CD4-positive, CD25-positive, alpha-beta regulatory T cell (primary cell): ENCODE measurements around the gene EXT2. TPM values are rescaled to one million over a fixed set of nuclear protein-coding genes. Genes with fewer than 3 reads are reported as not detected.

ENCODE experiments used
- ATAC-seq, 2 donors: fragments of 150-1000 bp; cut with Tn5 transposase; one replicate each; pipeline ENCODE4 v1.10.0; 2021; ENCODE audit warnings: low read depth in 2 of 2, moderate number of reproducible peaks in 2 of 2, moderate library complexity in 1 of 2
- DNase-seq, 3 donors: peaks; one replicate each; pipeline versions ENCODE4 v3.0.0 to v3.0.0-alpha.2; 2012 to 2022; ENCODE audit warnings: mixed read lengths in 1 of 3
- H3K27ac ChIP-seq: one replicate; pipeline ENCODE4 v1.7.0; 2013; ENCODE audit warnings: mild to moderate bottlenecking, low read length; ENCODE audit not compliant: insufficient read depth, poor library complexity, severe bottlenecking
- H3K27me3 ChIP-seq: one replicate; pipeline ENCODE4 v1.7.0; 2013; ENCODE audit warnings: low read length; ENCODE audit not compliant: control insufficient read depth, insufficient read depth
- H3K36me3 ChIP-seq: one replicate; pipeline ENCODE4 v1.7.0; 2013; ENCODE audit warnings: mild to moderate bottlenecking, low read length, moderate library complexity; ENCODE audit not compliant: control insufficient read depth, insufficient read depth
- H3K4me1 ChIP-seq: 2 replicates; pipeline ENCODE4 v1.7.0; 2013; ENCODE audit warnings: mild to moderate bottlenecking, low read length; ENCODE audit not compliant: insufficient read depth, control insufficient read depth, poor library complexity, severe bottlenecking
- H3K4me3 ChIP-seq: one replicate; pipeline ENCODE4 v1.7.0; 2013; ENCODE audit warnings: low read depth, mild to moderate bottlenecking, low read length, moderate library complexity
- H3K9me3 ChIP-seq, 2 experiments: 1 replicate in 1 of 2; 2 replicates in 1 of 2; pipeline ENCODE4 v1.7.0; 2013; ENCODE audit warnings: low read length in 2 of 2, mild to moderate bottlenecking in 1 of 2, moderate library complexity in 1 of 2; ENCODE audit not compliant: control insufficient read depth in 2 of 2
- H3K27ac Mint-ChIP-seq, 3 donors: one replicate each; pipeline ENCODE4 v1.8.0; 2020 to 2022; ENCODE audit warnings: mild to moderate bottlenecking in 3 of 3, mixed read lengths in 3 of 3, moderate library complexity in 2 of 3
- H3K27me3 Mint-ChIP-seq: one replicate; pipeline ENCODE4 v1.8.0; 2022; ENCODE audit warnings: mild to moderate bottlenecking, mixed read lengths
- H3K36me3 Mint-ChIP-seq: one replicate; pipeline ENCODE4 v1.8.0; 2020; ENCODE audit warnings: mixed read lengths
- H3K4me1 Mint-ChIP-seq, 4 donors: one replicate each; pipeline ENCODE4 v1.8.0; 2020 to 2022; ENCODE audit warnings: mixed read lengths in 4 of 4, mild to moderate bottlenecking in 1 of 4
- H3K4me3 Mint-ChIP-seq, 4 donors: one replicate each; pipeline ENCODE4 v1.8.0; 2020 to 2022; ENCODE audit warnings: mild to moderate bottlenecking in 4 of 4, mixed read lengths in 4 of 4, moderate library complexity in 3 of 4
- H3K9me3 Mint-ChIP-seq, 7 donors: one replicate each; pipeline ENCODE4 v1.8.0; 2020 to 2022; ENCODE audit warnings: mixed read lengths in 7 of 7, mild to moderate bottlenecking in 3 of 7, moderate library complexity in 2 of 7
- polyA plus RNA-seq, 4 donors: library from polyadenylated mRNA; unstranded; fragments of 300-500 nt; fragmentation: Illumina TruSeq; gene quantifications; one replicate each; pipeline ENCODE4 v1.2.3, GENCODE V29; 2021
- total RNA-seq: library from RNA; stranded (reverse); gene quantifications from one replicate; pipeline ENCODE4 v1.2.3, GENCODE V29; 2022

The EXT2 gene
- total and polyA plus RNA-seq, 5 donors from 2014 or later, result 25.6 to 42.6 (median 41.4) TPM

DNA sequence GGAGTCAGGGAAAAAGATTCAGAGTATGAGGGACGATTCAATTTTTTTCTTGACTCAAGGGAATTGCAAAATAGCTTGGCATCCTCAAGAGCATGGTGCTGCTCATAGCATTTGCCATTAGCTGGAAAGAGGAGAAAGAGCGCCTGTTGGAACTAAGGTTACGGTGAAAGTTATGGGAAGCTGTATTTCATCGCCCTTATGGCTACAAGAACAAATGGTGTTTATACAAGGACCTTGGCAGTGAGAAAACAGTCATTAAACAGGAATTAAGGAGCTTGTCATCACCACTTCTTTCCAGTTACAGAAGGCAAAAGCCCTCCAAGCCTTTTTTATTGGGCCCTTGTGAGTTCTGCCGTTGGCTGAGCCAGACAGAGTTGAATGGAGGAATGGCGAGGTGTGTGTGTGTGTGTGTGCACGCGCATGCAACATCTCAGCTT is 140.3 kb downstream of the EXT2 start:
- Mint-ChIP-seq H3K9me3 (no peaks in the 10 kb centered on the region), H3K27ac (no peak overlapping the region), H3K36me3 (peaks cover 62% of the 10 kb centered on the region), H3K27me3 (no peaks in the 10 kb centered on the region), H3K4me3 (no peak overlapping the region), H3K4me1 (peaks cover 0 to 5% (median 1%) of the 10 kb centered on the region in 4 donors)
- DNase-seq (no peak), ATAC-seq (no peak)
- H3K4me1 ChIP-seq, result no peaks in the 10 kb centered on the region
- no peaks in the 10 kb centered on the region for H3K27me3 ChIP-seq
- H3K36me3 ChIP-seq, result peaks cover 19% of the 10 kb centered on the region
- no peak overlapping the region for H3K27ac ChIP-seq
- H3K4me3 ChIP-seq, result no peak overlapping the region
- H3K9me3 ChIP-seq, result no peaks in the 10 kb centered on the region

- Mint-ChIP-seq H3K4me1 (peaks cover 0 to 5% (median 0%) of the 10 kb centered on the region in 4 donors), H3K9me3 (no peaks in the 10 kb centered on the region), H3K36me3 (peaks cover 57% of the 10 kb centered on the region), H3K27ac (no peak overlapping the region), H3K27me3 (no peaks in the 10 kb centered on the region), H3K4me3 (no peak overlapping the region)
- Histone ChIP-seq H3K4me3 (no peak overlapping the region), H3K27me3 (no peaks in the 10 kb centered on the region), H3K9me3 (no peaks in the 10 kb centered on the region), H3K4me1 (no peaks in the 10 kb centered on the region), H3K36me3 (peaks cover 21% of the 10 kb centered on the region), H3K27ac (no peak overlapping the region)
- DNase-seq, result no peak
- no peak for ATAC-seq
Measured at GRCh38 chr11:44236296-44236695, 140.8 kb downstream of the EXT2 start.

DNA sequence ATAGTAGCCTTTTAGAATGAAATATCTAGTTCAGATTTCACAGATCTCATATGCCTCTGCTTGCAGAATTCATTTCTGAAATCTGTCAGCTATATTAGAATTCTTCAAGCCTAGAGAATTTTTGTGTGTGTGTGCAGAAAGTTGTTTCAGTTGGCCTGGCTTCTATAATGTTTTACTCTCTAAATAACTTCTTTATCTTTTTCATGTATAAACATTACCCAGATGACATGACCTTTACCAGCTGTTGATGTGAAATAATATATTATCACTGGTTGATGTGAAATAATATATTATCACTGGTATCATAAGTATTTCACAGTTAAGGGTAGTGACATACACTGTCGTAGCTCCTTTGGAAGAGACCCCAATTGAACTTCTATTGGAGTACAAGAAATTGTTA is 141.7 kb downstream of the EXT2 start:
- no peaks in the 10 kb centered on the region for H3K27me3 Mint-ChIP-seq
- no peaks in the 10 kb centered on the region for H3K27me3 ChIP-seq
- DNase-seq (no peak), ATAC-seq (no peak)
- H3K27ac Mint-ChIP-seq, result no peak overlapping the region
- H3K27ac ChIP-seq, result no peak overlapping the region
- H3K9me3 Mint-ChIP-seq, result no peaks in the 10 kb centered on the region
- no peak overlapping the region for H3K4me3 Mint-ChIP-seq
- H3K4me3 ChIP-seq, result no peak overlapping the region
- peaks cover 0 to 5% (median 0%) of the 10 kb centered on the region in 4 donors for H3K4me1 Mint-ChIP-seq
- H3K36me3 ChIP-seq, result peaks cover 23% of the 10 kb centered on the region
- H3K36me3 Mint-ChIP-seq, result peaks cover 51% of the 10 kb centered on the region
- H3K9me3 ChIP-seq, result no peaks in the 10 kb centered on the region
- H3K4me1 ChIP-seq, result no peaks in the 10 kb centered on the region

DNA sequence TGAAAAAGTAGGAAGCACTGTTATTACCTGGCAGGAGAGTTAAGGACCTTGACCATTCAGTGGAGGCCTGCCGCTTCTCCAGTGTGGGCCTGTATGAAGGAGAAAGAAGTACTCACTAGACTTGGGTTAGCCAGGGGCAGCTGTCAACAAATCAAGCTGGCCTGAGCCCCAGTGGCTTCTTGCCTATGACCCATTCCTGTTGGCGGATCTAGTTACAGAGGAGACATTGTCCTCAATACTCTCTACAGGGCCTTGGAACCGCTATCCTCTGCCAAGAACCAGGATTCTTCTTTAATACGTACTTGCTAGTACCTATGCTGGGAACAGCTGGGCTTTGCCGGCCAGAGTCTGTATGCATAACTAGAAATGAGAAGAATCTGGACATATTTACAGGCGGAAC is 146.4 kb downstream of the EXT2 start:
- H3K4me3 ChIP-seq, result no peak overlapping the region
- no peaks in the 10 kb centered on the region for H3K9me3 Mint-ChIP-seq
- no peak for DNase-seq
- no peak overlapping the region for H3K27ac Mint-ChIP-seq
- ATAC-seq, result no peak
- peaks cover 23% of the 10 kb centered on the region for H3K36me3 ChIP-seq
- no peaks in the 10 kb centered on the region for H3K9me3 ChIP-seq
- peaks cover 53% of the 10 kb centered on the region for H3K36me3 Mint-ChIP-seq
- H3K27ac ChIP-seq, result no peak overlapping the region
- H3K27me3 ChIP-seq, result no peaks in the 10 kb centered on the region
- H3K4me3 Mint-ChIP-seq, result no peak overlapping the region
- no peaks in the 10 kb centered on the region for H3K27me3 Mint-ChIP-seq
- no peaks in the 10 kb centered on the region for H3K4me1 ChIP-seq
- no peaks in the 10 kb centered on the region for H3K4me1 Mint-ChIP-seq

DNA sequence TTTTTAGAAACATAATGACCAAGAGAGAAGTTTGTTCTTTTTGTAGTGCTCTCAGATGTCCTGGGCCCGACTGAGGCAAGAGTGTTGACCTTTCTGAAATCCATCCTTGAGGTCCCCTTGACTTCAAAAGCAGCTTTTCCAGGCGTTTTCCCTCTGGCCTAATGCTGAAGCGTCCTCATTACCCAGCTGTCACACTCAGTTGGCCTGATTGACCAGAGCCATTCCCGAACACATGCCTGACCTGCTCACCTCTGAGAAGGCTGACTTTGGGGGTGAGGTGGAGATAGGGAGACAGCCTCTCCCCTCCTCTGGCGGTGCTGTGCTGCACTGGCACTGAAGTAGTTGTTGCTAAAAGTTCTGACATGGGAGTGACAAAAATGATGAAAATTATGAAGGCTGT is 147.6 kb downstream of the EXT2 start:
- Histone ChIP-seq H3K4me1 (no peaks in the 10 kb centered on the region), H3K36me3 (peaks cover 21% of the 10 kb centered on the region), H3K27ac (no peak overlapping the region), H3K9me3 (no peaks in the 10 kb centered on the region), H3K27me3 (no peaks in the 10 kb centered on the region), H3K4me3 (no peak overlapping the region)
- ATAC-seq (no peak), DNase-seq (no peak)
- Mint-ChIP-seq H3K4me1 (no peaks in the 10 kb centered on the region), H3K27me3 (no peaks in the 10 kb centered on the region), H3K9me3 (no peaks in the 10 kb centered on the region), H3K27ac (no peak overlapping the region), H3K36me3 (peaks cover 49% of the 10 kb centered on the region), H3K4me3 (no peak overlapping the region)

- H3K27me3 Mint-ChIP-seq, result no peaks in the 10 kb centered on the region
- H3K4me1 Mint-ChIP-seq, result no peaks in the 10 kb centered on the region
- DNase-seq (no peak), ATAC-seq (no peak)
- Histone ChIP-seq H3K9me3 (no peaks in the 10 kb centered on the region), H3K4me3 (no peak overlapping the region), H3K27ac (no peak overlapping the region), H3K4me1 (no peaks in the 10 kb centered on the region), H3K36me3 (peaks cover 21% of the 10 kb centered on the region), H3K27me3 (no peaks in the 10 kb centered on the region)
- H3K4me3 Mint-ChIP-seq, result no peak overlapping the region
- H3K9me3 Mint-ChIP-seq, result no peaks in the 10 kb centered on the region
- peaks cover 49% of the 10 kb centered on the region for H3K36me3 Mint-ChIP-seq
- peak overlapping the region in 2 of 3 donors; percentile 46 to 70 for H3K27ac Mint-ChIP-seq
Measured at GRCh38 chr11:44243595-44244343, 148.3 kb downstream of the EXT2 start.

DNA sequence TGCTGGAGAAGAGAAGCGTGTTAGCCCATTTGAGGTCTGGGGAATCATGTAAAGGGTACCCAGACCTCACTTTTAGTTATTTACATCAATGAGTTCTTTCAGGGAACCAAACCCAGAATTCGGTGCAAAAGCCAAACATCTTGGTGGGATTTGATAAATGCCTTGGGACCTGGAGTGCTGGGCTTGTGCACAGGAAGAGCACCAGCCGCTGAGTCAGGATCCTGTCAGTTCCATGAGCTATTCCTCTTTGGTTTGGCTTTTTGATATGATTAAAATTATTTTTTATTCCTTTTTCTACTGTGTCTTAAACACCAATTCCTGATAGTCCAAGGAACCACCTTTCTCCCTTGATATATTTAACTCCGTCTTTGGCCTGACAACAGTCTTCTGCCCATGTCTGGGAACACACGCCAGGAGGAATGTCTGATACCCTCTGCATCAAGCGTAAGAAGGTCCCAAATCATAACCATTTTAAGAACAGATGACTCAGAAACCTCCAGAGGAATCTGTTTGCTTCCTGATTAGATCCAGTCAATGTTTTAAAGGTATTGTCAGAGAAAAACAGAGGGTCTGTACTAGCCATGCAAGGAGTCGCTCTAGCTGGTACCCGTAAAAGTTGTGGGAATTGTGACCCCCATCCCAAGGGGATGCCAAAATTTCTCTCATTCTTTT is 149.3 kb downstream of the EXT2 start:
- H3K27ac Mint-ChIP-seq, result no peak overlapping the region
- peaks cover 53% of the 10 kb centered on the region for H3K36me3 Mint-ChIP-seq
- no peaks in the 10 kb centered on the region for H3K4me1 Mint-ChIP-seq
- Histone ChIP-seq H3K27ac (no peak overlapping the region), H3K36me3 (peaks cover 21% of the 10 kb centered on the region), H3K4me3 (no peak overlapping the region), H3K4me1 (no peaks in the 10 kb centered on the region), H3K27me3 (no peaks in the 10 kb centered on the region), H3K9me3 (no peaks in the 10 kb centered on the region)
- H3K4me3 Mint-ChIP-seq, result no peak overlapping the region
- DNase-seq, result no peak
- ATAC-seq, result no peak
- H3K9me3 Mint-ChIP-seq, result peaks cover 0 to 2% (median 0%) of the 10 kb centered on the region in 7 donors
- no peaks in the 10 kb centered on the region for H3K27me3 Mint-ChIP-seq

- peaks cover 0 to 5% (median 3%) of the 10 kb centered on the region in 7 donors for H3K9me3 Mint-ChIP-seq
- no peak overlapping the region for H3K27ac Mint-ChIP-seq
- DNase-seq (no peak), ATAC-seq (no peak)
- Histone ChIP-seq H3K27ac (no peak overlapping the region), H3K9me3 (peaks cover 0 to 1% of the 10 kb centered on the region in 2 experiments), H3K27me3 (no peaks in the 10 kb centered on the region), H3K4me3 (no peak overlapping the region), H3K4me1 (no peaks in the 10 kb centered on the region), H3K36me3 (peaks cover 17% of the 10 kb centered on the region)
- H3K27me3 Mint-ChIP-seq, result no peaks in the 10 kb centered on the region
- no peak overlapping the region for H3K4me3 Mint-ChIP-seq
- no peaks in the 10 kb centered on the region for H3K4me1 Mint-ChIP-seq
- H3K36me3 Mint-ChIP-seq, result peaks cover 63% of the 10 kb centered on the region
Measured at GRCh38 chr11:44246726-44247125, 151.2 kb downstream of the EXT2 start.
